GM23248 (cell line): ENCODE measurements around the gene CREBBP. TPM values are rescaled to one million over a fixed set of nuclear protein-coding genes. Genes with fewer than 3 reads are reported as not detected.

Source experiments
- DNase-seq: peaks from one replicate; pipeline ENCODE4 v3.0.0-alpha.2; 2015
- H2AFZ ChIP-seq: fragments of 200-600 bp; sonication (generic); 2 replicates; pipeline ENCODE4 v1.6.1; 2016; ENCODE audit warnings: antibody characterized with exemption
- H3F3A ChIP-seq: fragments of 200-600 bp; sonication (generic); 2 replicates; pipeline ENCODE4 v1.6.1; 2016; ENCODE audit warnings: mild to moderate bottlenecking, antibody characterized with exemption, mixed run types; ENCODE audit not compliant: insufficient read depth
- H3K27ac ChIP-seq: fragments of 200-600 bp; sonication (generic); 2 replicates; pipeline ENCODE4 v1.5.1; 2016; ENCODE audit warnings: mild to moderate bottlenecking
- H3K27me3 ChIP-seq: fragments of 200-600 bp; sonication (generic); replicated peaks from 2 replicates; pipeline ENCODE4 v1.6.1; 2016; ENCODE audit warnings: mild to moderate bottlenecking; ENCODE audit not compliant: insufficient read depth
- H3K36me3 ChIP-seq: fragments of 200-600 bp; sonication (generic); 2 replicates; pipeline ENCODE4 v1.6.1; 2016; ENCODE audit warnings: low read depth, mild to moderate bottlenecking
- H3K4me1 ChIP-seq: fragments of 200-600 bp; sonication (generic); 2 replicates; pipeline ENCODE4 v1.6.1; 2016; ENCODE audit warnings: mild to moderate bottlenecking; ENCODE audit not compliant: insufficient read depth
- H3K4me2 ChIP-seq: fragments of 200-600 bp; sonication (generic); one replicate; pipeline ENCODE4 v1.6.1; 2016; ENCODE audit warnings: mild to moderate bottlenecking; ENCODE audit not compliant: unreplicated experiment
- H3K4me3 ChIP-seq: fragments of 200-600 bp; sonication (generic); 2 replicates; pipeline ENCODE4 v1.5.1; 2016; ENCODE audit warnings: mild to moderate bottlenecking
- H3K79me2 ChIP-seq: fragments of 200-600 bp; sonication (generic); 2 replicates; pipeline ENCODE4 v1.6.1; 2016; ENCODE audit warnings: mild to moderate bottlenecking; ENCODE audit not compliant: insufficient read depth
- H3K9ac ChIP-seq: fragments of 200-600 bp; sonication (generic); 2 replicates; pipeline ENCODE4 v1.6.1; 2016; ENCODE audit warnings: mild to moderate bottlenecking
- H3K9me2 ChIP-seq: fragments of 200-600 bp; sonication (generic); 2 replicates; pipeline ENCODE4 v1.6.1; 2016; ENCODE audit warnings: mixed run types, mild to moderate bottlenecking, moderate library complexity; ENCODE audit not compliant: insufficient read depth
- H3K9me3 ChIP-seq: fragments of 200-600 bp; sonication (generic); one replicate; pipeline ENCODE4 v1.6.1; 2017; ENCODE audit warnings: low read depth
- H4K20me1 ChIP-seq: fragments of 200-600 bp; sonication (generic); 2 replicates; pipeline ENCODE4 v1.6.0; 2016; ENCODE audit not compliant: insufficient read depth
- EZH2 ChIP-seq: fragments of 200-600 bp; sonication (generic); IDR thresholded peaks from 2 replicates; pipeline ENCODE4 v1.6.1; 2018; ENCODE audit warnings: antibody characterized with exemption, mild to moderate bottlenecking; ENCODE audit not compliant: insufficient read depth, poor library complexity, severe bottlenecking
- EZH2phosphoT487 ChIP-seq: fragments of 200-600 bp; sonication (generic); IDR thresholded peaks from 2 replicates; pipeline ENCODE4 v1.6.1; 2018; ENCODE audit warnings: antibody characterized with exemption, moderate library complexity, mild to moderate bottlenecking, low read depth; ENCODE audit not compliant: insufficient read depth
- WGBS, 2 experiments: methylation state at CpG; one replicate each; pipeline ENCODE4 v1.1.6; 2015 to 2017; ENCODE audit warnings: low lambda C conversion rate in 2 of 2, low coverage in 1 of 2; ENCODE audit errors: missing lambda C conversion rate in 2 of 2; 5-methylcytosine and 5-hydroxymethylcytosine counted together
- in situ Hi-C: fragments of 300-500 bp; cut with MboI; formaldehyde crosslinking; loops from 2 replicates; pipeline ENCODE4 v1.15.0; 2020
- polyA plus RNA-seq: library from polyadenylated mRNA; unstranded; fragments of >200 nt; fragmentation: Nextera tagmentation; extraction: Ambion mirVana; gene quantifications from 2 replicates; pipeline ENCODE4 v1.2.1, GENCODE V29; 2016
- total RNA-seq: library from RNA; depleted of rRNA; stranded (reverse); fragments of >200 nt; shearing (Covaris generic); gene quantifications from 2 replicates; pipeline ENCODE4 v1.2.3, GENCODE V29; 2014

Gene CREBBP
- total and polyA plus RNA-seq, 2 experiments from 2014 or later: 11.7 to 11.9 TPM

GRCh38 chr16:3864562-3864961 is 16.0 kb downstream of the CREBBP start:
- Histone ChIP-seq H2AFZ (no peak overlapping the region), H3F3A (peaks cover 18% of the 10 kb centered on the region), H4K20me1 (peaks cover 58% of the 10 kb centered on the region), H3K4me2 (no peak overlapping the region), H3K27ac (no peak overlapping the region), H3K4me1 (peaks cover 24% of the 10 kb centered on the region), H3K36me3 (no peaks in the 10 kb centered on the region), H3K9me2 (no peaks in the 10 kb centered on the region), H3K79me2 (peaks cover 100% of the 10 kb centered on the region), H3K4me3 (no peak overlapping the region), H3K9ac (no peak overlapping the region), H3K9me3 (no peaks in the 10 kb centered on the region), H3K27me3 (no peaks in the 10 kb centered on the region)
- in situ Hi-C loops: no loop called here
- DNase-seq: no peak
- TF ChIP-seq EZH2 (no peak), EZH2phosphoT487 (no peak)
- WGBS, 2 experiments: 77 to 86% methylated on average over 5 of the region's 5 CpGs

GRCh38 chr16:3863587-3863986 is 16.9 kb downstream of the CREBBP start:
- Histone ChIP-seq H3K79me2 (peaks cover 100% of the 10 kb centered on the region), H3K9me2 (no peaks in the 10 kb centered on the region), H4K20me1 (peaks cover 57% of the 10 kb centered on the region), H3K27me3 (no peaks in the 10 kb centered on the region), H3K4me1 (peaks cover 30% of the 10 kb centered on the region), H3F3A (peaks cover 9% of the 10 kb centered on the region; the same call in 1 of the 2 replicates), H3K36me3 (no peaks in the 10 kb centered on the region), H3K9me3 (no peaks in the 10 kb centered on the region), H3K4me3 (no peak overlapping the region), H3K4me2 (no peak overlapping the region), H3K9ac (no peak overlapping the region), H3K27ac (no peak overlapping the region), H2AFZ (no peak overlapping the region)
- in situ Hi-C loops: no loop called here
- WGBS, 2 experiments: 54 to 64% methylated on average over 5 of the region's 5 CpGs
- TF ChIP-seq EZH2: no peak
- DNase-seq: no peak

DNA sequence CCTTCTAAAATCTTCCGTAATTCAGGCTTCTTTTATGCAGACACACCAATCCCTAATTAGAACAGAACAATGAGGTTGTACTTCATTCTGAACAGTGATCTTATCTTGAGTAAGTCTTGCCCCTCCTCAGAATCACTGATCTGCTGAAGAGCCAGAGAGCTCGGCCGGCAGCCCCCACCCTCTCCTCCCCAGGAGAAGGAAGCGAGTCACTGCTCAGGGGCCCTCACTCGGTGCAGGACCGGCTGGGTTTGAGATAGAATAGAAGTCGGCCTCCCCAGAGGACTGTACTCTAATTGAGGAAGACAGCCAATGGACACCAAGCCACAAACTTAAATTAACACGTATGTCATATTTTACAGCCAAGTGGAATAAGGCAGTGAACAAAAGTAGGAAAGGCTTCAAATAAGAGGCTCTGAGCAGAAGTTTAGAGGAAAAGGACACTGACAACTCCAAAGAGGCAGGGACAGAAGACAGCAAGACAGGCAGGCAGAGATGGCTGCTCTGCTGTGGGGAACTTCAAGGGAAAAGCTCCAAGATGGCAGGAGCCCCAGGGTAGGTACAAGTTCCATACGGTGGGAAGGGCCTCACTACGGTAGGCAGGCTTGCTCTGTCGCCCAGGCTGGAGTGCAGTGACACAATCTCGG is 18.6 kb downstream of the CREBBP start:
- H3K4me1 ChIP-seq: peaks cover 40% of the 10 kb centered on the region
- peak overlapping the region; percentile 6; the same call in 1 of the 2 replicates for H3K27ac ChIP-seq
- WGBS, 2 experiments: 30 to 31% methylated on average over 12 of the region's 12 CpGs
- H2AFZ ChIP-seq: no peak overlapping the region
- H3K27me3 ChIP-seq: no peaks in the 10 kb centered on the region
- H3K4me3 ChIP-seq: peak overlapping the region; percentile 25; the same call in 1 of the 2 replicates
- peaks cover 100% of the 10 kb centered on the region for H3K79me2 ChIP-seq
- H4K20me1 ChIP-seq: peaks cover 64% of the 10 kb centered on the region
- peak overlapping the region; percentile 56 for H3K4me2 ChIP-seq
- no peaks in the 10 kb centered on the region for H3K9me3 ChIP-seq
- peaks cover 17% of the 10 kb centered on the region for H3F3A ChIP-seq
- H3K36me3 ChIP-seq: no peaks in the 10 kb centered on the region
- peak; percentile 60 for DNase-seq
- no peak overlapping the region for H3K9ac ChIP-seq
- TF ChIP-seq EZH2phosphoT487: no peak
- TF ChIP-seq EZH2: no peak
- in situ Hi-C loops: no loop called here
- H3K9me2 ChIP-seq: no peaks in the 10 kb centered on the region

- in situ Hi-C loops: no loop called here
- WGBS, 2 experiments: 82 to 83% methylated on average over 7 of the region's 7 CpGs
These were observed 20.6 kb downstream of the CREBBP start for GRCh38 chr16:3859889-3860288.

DNA sequence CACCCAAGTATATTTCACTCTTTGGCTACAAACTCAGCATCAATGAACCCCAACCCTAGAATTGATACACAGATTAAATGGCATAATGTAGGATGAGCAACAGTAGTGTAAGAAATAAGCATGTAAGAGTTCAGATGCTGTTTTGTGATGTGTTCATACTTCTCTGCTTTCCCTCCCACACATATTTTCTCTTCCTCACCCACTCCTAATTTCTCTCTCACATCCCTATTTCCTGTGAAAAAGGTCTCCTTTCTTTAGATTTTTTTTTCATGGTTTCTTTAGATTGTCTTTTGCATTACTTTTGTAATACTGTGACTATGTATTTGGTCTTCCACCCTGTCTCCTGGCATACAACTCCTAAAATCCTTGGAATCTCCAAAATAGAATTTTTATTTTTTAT is 21.7 kb downstream of the CREBBP start:
- Histone ChIP-seq H3F3A (peaks cover 30% of the 10 kb centered on the region), H3K4me2 (peak overlapping the region; percentile 37), H3K36me3 (no peaks in the 10 kb centered on the region), H3K9ac (no peak overlapping the region), H4K20me1 (peaks cover 64% of the 10 kb centered on the region), H3K9me3 (no peaks in the 10 kb centered on the region), H3K4me3 (no peak overlapping the region), H3K79me2 (peaks cover 100% of the 10 kb centered on the region), H3K4me1 (peaks cover 42% of the 10 kb centered on the region), H3K27me3 (no peaks in the 10 kb centered on the region), H3K27ac (no peak overlapping the region), H2AFZ (no peak overlapping the region), H3K9me2 (no peaks in the 10 kb centered on the region)
- TF ChIP-seq EZH2phosphoT487: no peak
- TF ChIP-seq EZH2: no peak
- DNase-seq: no peak
- in situ Hi-C loops: no loop called here

More at GRCh38 chr16:3859889-3860288, 20.6 kb downstream of the CREBBP start:
- Histone ChIP-seq H3K79me2 (peaks cover 100% of the 10 kb centered on the region), H3K4me3 (no peak overlapping the region), H3K9me3 (no peaks in the 10 kb centered on the region), H3K9me2 (no peaks in the 10 kb centered on the region), H3K27ac (no peak overlapping the region), H3F3A (peaks cover 30% of the 10 kb centered on the region), H3K27me3 (no peaks in the 10 kb centered on the region), H4K20me1 (peaks cover 61% of the 10 kb centered on the region), H3K9ac (no peak overlapping the region), H3K36me3 (no peaks in the 10 kb centered on the region), H2AFZ (no peak overlapping the region), H3K4me2 (no peak overlapping the region), H3K4me1 (peaks cover 42% of the 10 kb centered on the region)
- no peak for DNase-seq
- no peak for TF ChIP-seq EZH2phosphoT487
